PC-9 (cell line): Measurements from ENCODE around the gene DHCR7.

Source experiments
- CTCF ChIP-seq: fragments of 200-600 bp; sonication (generic); conservative IDR thresholded peaks from 2 replicates; pipeline ENCODE4 v1.6.1; 2017; ENCODE audit warnings: mixed run types, antibody characterized with exemption, mild to moderate bottlenecking, moderate library complexity
- EZH2 ChIP-seq: fragments of 200-600 bp; sonication (generic); IDR thresholded peaks from 2 replicates; pipeline ENCODE4 v1.8.0; 2017; ENCODE audit warnings: antibody characterized with exemption, low read depth

DNA sequence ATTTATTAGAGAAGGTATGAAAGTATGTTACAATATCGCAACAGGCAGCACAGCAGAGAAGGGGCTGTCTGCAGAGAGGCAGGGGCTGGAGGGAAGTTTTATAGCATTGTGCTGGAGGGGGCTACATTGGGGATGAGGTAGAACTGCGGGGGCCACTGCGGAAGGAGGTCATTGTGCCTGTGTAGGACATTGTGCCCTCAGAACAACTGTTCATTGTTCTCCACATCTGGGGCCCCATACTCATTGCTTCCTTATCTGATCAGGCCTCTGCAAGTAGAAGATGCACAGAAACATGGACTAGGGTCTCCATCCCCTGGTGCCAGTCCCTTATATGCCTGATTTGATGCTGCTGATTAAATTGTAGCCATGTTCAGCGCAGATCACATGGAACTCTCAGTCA, 16.9 kb upstream of the DHCR7 start:
- no peak for TF ChIP-seq CTCF
- TF ChIP-seq EZH2: no peak
